ENCODE results near the gene SCMH1.

DNA sequence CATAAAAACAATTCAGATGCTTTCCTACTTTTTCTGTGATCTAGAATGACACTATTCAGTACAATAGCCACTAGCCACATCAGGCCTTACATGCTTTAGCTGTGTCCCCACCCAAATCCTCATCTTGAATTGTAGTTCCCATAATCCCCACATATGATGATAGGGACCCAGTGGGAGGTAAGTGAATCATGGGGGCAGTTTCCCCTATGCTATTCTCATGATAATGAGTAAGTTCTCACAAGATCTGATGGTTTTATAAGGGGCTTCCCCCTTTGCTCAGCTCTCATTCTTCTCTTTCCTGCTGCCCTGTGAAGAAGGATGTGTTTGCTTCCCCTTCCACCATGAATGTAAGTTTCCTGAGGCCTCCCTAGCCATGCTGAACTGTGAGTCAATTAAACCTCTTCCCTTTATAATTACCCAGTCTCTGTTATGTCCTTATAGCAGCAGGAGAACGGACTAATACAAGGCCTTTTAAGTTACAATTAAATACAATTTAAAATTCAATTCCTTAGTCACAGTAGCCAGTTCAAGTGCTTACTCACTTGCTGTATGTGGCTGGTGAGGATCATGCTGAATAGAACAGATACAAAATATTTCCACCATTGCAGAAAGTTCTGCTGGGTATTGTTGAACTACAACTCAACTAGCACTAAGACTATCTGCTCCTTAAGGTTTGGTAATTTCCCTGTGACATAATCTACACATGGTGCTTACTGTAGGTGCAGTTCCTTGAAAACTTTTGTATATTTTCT lies 106.7 kb downstream of the SCMH1 start:
- TF ChIP-seq, protein P1, sequence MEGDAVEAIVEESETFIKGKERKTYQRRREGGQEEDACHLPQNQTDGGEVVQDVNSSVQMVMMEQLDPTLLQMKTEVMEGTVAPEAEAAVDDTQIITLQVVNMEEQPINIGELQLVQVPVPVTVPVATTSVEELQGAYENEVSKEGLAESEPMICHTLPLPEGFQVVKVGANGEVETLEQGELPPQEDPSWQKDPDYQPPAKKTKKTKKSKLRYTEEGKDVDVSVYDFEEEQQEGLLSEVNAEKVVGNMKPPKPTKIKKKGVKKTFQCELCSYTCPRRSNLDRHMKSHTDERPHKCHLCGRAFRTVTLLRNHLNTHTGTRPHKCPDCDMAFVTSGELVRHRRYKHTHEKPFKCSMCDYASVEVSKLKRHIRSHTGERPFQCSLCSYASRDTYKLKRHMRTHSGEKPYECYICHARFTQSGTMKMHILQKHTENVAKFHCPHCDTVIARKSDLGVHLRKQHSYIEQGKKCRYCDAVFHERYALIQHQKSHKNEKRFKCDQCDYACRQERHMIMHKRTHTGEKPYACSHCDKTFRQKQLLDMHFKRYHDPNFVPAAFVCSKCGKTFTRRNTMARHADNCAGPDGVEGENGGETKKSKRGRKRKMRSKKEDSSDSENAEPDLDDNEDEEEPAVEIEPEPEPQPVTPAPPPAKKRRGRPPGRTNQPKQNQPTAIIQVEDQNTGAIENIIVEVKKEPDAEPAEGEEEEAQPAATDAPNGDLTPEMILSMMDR (IDR thresholded peaks at IDR 0.05; ENCODE audit: low read depth, low read length, poor library complexity, severe bottlenecking): no peak
- no peak for TF ChIP-seq EZH2phosphoT487 (IDR thresholded peaks at IDR 0.05; ENCODE audit: borderline replicate concordance, low read length)
